SU-DHL-6 (cell line): ENCODE measurements around the gene ITFG1.

Source experiments
- CTCF ChIP-seq: fragments of 200-600 bp; sonication (generic); IDR thresholded peaks from one replicate; pipeline ENCODE4 v1.5.1; 2017; ENCODE audit warnings: antibody characterized with exemption, mild to moderate bottlenecking, low read length, moderate library complexity; ENCODE audit not compliant: insufficient read depth, poor library complexity, severe bottlenecking
- EZH2phosphoT487 ChIP-seq: fragments of 200-600 bp; sonication (generic), shearing (Covaris generic); conservative IDR thresholded peaks from 2 replicates; pipeline ENCODE4 v1.6.1; 2018; ENCODE audit warnings: mild to moderate bottlenecking, antibody characterized with exemption, low read length, moderate library complexity, mixed read lengths

GRCh38 chr16:47211218-47211617 lies 249.6 kb downstream of the ITFG1 start:
- TF ChIP-seq CTCF (no peak), EZH2phosphoT487 (no peak)
